Measurements from ENCODE around the gene C11orf24. TPM values are rescaled to one million over a fixed set of nuclear protein-coding genes. Genes with fewer than 3 reads are reported as not detected.
A peak's percentile ranks its signal among the peaks of the same experiment; 100 is the strongest.

Gene C11orf24
- total and polyA plus RNA-seq, 9 of the 15 experiments (the other 6 are each of a cell fraction or from before 2014, with no cell fraction given) = 2.0 to 65.2 (median 32.5) TPM

DNA sequence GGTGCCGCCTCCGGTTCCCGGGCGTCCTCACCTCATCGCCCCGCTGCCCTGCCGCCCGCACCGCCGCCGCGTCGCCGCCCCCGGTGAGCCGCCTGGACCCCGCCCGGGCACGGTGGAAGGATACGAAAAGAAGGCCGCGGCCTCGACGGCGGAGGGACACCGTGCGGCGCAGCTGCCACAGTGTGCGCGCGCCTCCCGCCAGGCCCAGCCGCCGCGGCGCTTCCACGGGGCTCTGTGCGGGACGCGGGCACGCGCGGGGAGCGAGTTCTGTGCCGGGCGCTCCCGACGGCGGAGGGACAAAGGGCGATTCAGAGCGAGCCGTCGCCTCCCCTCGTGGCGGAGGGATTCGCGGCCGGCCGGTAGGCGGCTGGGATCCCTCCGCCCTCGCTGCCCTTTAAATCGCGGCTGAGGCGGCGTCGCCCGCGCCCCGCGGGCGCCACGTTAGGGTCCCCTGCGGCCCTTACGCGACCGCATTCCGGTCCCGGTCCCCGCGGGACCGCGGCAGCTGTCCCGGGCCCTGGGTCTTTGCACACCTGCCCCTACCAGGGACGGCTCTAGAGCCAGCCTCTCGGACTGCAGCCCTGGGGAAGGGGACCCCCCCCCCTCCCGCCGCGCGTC lies 58.1 kb downstream of the C11orf24 start (continued):
- TF ChIP-seq, protein P1, sequence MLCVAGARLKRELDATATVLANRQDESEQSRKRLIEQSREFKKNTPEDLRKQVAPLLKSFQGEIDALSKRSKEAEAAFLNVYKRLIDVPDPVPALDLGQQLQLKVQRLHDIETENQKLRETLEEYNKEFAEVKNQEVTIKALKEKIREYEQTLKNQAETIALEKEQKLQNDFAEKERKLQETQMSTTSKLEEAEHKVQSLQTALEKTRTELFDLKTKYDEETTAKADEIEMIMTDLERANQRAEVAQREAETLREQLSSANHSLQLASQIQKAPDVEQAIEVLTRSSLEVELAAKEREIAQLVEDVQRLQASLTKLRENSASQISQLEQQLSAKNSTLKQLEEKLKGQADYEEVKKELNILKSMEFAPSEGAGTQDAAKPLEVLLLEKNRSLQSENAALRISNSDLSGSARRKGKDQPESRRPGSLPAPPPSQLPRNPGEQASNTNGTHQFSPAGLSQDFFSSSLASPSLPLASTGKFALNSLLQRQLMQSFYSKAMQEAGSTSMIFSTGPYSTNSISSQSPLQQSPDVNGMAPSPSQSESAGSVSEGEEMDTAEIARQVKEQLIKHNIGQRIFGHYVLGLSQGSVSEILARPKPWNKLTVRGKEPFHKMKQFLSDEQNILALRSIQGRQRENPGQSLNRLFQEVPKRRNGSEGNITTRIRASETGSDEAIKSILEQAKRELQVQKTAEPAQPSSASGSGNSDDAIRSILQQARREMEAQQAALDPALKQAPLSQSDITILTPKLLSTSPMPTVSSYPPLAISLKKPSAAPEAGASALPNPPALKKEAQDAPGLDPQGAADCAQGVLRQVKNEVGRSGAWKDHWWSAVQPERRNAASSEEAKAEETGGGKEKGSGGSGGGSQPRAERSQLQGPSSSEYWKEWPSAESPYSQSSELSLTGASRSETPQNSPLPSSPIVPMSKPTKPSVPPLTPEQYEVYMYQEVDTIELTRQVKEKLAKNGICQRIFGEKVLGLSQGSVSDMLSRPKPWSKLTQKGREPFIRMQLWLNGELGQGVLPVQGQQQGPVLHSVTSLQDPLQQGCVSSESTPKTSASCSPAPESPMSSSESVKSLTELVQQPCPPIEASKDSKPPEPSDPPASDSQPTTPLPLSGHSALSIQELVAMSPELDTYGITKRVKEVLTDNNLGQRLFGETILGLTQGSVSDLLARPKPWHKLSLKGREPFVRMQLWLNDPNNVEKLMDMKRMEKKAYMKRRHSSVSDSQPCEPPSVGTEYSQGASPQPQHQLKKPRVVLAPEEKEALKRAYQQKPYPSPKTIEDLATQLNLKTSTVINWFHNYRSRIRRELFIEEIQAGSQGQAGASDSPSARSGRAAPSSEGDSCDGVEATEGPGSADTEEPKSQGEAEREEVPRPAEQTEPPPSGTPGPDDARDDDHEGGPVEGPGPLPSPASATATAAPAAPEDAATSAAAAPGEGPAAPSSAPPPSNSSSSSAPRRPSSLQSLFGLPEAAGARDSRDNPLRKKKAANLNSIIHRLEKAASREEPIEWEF (CRISPR knock-in tag; IDR thresholded peaks at IDR 0.05) = no peak
- TF ChIP-seq CREM (IDR thresholded peaks at IDR 0.05; ENCODE audit: low read depth) = peak; percentile 70
- TF ChIP-seq, protein P2, sequence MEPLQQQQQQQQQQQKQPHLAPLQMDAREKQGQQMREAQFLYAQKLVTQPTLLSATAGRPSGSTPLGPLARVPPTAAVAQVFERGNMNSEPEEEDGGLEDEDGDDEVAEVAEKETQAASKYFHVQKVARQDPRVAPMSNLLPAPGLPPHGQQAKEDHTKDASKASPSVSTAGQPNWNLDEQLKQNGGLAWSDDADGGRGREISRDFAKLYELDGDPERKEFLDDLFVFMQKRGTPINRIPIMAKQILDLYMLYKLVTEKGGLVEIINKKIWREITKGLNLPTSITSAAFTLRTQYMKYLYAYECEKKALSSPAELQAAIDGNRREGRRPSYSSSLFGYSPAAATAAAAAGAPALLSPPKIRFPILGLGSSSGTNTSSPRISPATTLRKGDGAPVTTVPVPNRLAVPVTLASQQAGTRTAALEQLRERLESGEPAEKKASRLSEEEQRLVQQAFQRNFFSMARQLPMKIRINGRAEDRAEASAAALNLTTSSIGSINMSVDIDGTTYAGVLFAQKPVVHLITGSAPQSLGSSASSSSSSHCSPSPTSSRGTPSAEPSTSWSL (CRISPR knock-in tag; IDR thresholded peaks at IDR 0.05; ENCODE audit: borderline replicate concordance) = no peak
- TF ChIP-seq SOX6 (IDR thresholded peaks at IDR 0.05) = no peak; the same call in 1 of the 2 replicates
- 0 out of 2 replicates have a peak, but pooled peaks have one; percentile 3 for TF ChIP-seq THAP7 (CRISPR knock-in tag; IDR thresholded peaks at IDR 0.05)
- TF ChIP-seq CBX3 (IDR thresholded peaks at IDR 0.05; ENCODE audit: borderline replicate concordance in 1 of 2, low read length in 2 of 2) = no peak
- TF ChIP-seq RBM15 (IDR thresholded peaks at IDR 0.05; ENCODE audit: insufficient read depth, low read length) = no peak
- no peak for TF ChIP-seq ZNF586 (CRISPR knock-in tag; conservative IDR thresholded peaks at IDR 0.05)
- no peak for TF ChIP-seq ZNF444 (CRISPR knock-in tag; IDR thresholded peaks at IDR 0.05)
- TF ChIP-seq E2F3 (CRISPR knock-in tag; IDR thresholded peaks at IDR 0.05) = peak; percentile 39; the same call in 1 of the 2 replicates
- no peak for TF ChIP-seq ZBTB34 (CRISPR knock-in tag; IDR thresholded peaks at IDR 0.05)
- TF ChIP-seq, protein P3, sequence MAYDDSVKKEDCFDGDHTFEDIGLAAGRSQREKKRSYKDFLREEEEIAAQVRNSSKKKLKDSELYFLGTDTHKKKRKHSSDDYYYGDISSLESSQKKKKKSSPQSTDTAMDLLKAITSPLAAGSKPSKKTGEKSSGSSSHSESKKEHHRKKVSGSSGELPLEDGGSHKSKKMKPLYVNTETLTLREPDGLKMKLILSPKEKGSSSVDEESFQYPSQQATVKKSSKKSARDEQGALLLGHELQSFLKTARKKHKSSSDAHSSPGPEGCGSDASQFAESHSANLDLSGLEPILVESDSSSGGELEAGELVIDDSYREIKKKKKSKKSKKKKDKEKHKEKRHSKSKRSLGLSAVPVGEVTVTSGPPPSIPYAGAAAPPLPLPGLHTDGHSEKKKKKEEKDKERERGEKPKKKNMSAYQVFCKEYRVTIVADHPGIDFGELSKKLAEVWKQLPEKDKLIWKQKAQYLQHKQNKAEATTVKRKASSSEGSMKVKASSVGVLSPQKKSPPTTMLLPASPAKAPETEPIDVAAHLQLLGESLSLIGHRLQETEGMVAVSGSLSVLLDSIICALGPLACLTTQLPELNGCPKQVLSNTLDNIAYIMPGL (CRISPR knock-in tag; IDR thresholded peaks at IDR 0.05) = peak; percentile 93
- TF ChIP-seq CCAR2 (IDR thresholded peaks at IDR 0.05; ENCODE audit: low read depth, low read length) = no peak
- peak; percentile 94 for TF ChIP-seq TARDBP (IDR thresholded peaks at IDR 0.05)
- no peak for TF ChIP-seq FOXO4 (CRISPR knock-in tag; IDR thresholded peaks at IDR 0.05)
